ENCODE results near the gene TRIL.

- TF ChIP-seq REST (IDR thresholded peaks at IDR 0.05) (no peak), MAX (IDR thresholded peaks at IDR 0.05) (no peak), CTCF (IDR thresholded peaks at IDR 0.05) (no peak), TP53 (CRISPR knock-in tag; IDR thresholded peaks at IDR 0.05) (no peak), KDM1A (IDR thresholded peaks at IDR 0.05; ENCODE audit: low read depth) (no peak), FOXS1 (CRISPR knock-in tag; IDR thresholded peaks at IDR 0.05) (no peak), RAD21 (conservative IDR thresholded peaks at IDR 0.05 in 1 of 2, IDR thresholded peaks at IDR 0.05 in 1 of 2) (no peak), MAZ (IDR thresholded peaks at IDR 0.05; ENCODE audit: borderline replicate concordance, low read depth, low read length) (no peak), EP300 (IDR thresholded peaks at IDR 0.05) (no peak), PBX3 (IDR thresholded peaks at IDR 0.05) (no peak), POLR2A (IDR thresholded peaks at IDR 0.05; ENCODE audit: low read length) (no peak), MAFK (IDR thresholded peaks at IDR 0.05; ENCODE audit: partially characterized antibody) (no peak), RFX5 (IDR thresholded peaks at IDR 0.05) (no peak), RNF2 (IDR thresholded peaks at IDR 0.05; ENCODE audit: borderline replicate concordance, low read depth) (no peak)
Measured at GRCh38 chr7:29007127-29007526, 49.0 kb upstream of the TRIL start.
